HEK293T (cell line): ENCODE results near the gene CDH13.

Source experiments
- ARNT ChIP-seq: fragments of 450-650 bp; IDR thresholded peaks from 2 replicates; pipeline ENCODE4 v1.6.1; 2017; ENCODE audit warnings: mild to moderate bottlenecking
- BHLHE40 ChIP-seq: fragments of 450-650 bp; IDR thresholded peaks from 2 replicates; pipeline ENCODE4 v1.6.1; 2016; ENCODE audit warnings: mild to moderate bottlenecking, moderate library complexity, borderline replicate concordance
- CTBP1 ChIP-seq: fragments of 450-650 bp; IDR thresholded peaks from 2 replicates; pipeline ENCODE4 v1.6.1; 2016; ENCODE audit warnings: borderline replicate concordance
- ELF4 ChIP-seq: fragments of 450-650 bp; IDR thresholded peaks from 2 replicates; pipeline ENCODE4 v1.6.1; 2017; ENCODE audit warnings: antibody characterized with exemption
- FOXA1 ChIP-seq: fragments of 450-650 bp; IDR thresholded peaks from 2 replicates; pipeline ENCODE4 v1.6.1; 2016; ENCODE audit warnings: mild to moderate bottlenecking
- HDGF ChIP-seq: fragments of 450-650 bp; IDR thresholded peaks from 2 replicates; pipeline ENCODE4 v1.6.1; 2017; ENCODE audit warnings: antibody characterized with exemption, borderline replicate concordance
- LEF1 ChIP-seq: fragments of 450-650 bp; IDR thresholded peaks from 2 replicates; pipeline ENCODE4 v1.6.1; 2017; ENCODE audit warnings: mild to moderate bottlenecking, borderline replicate concordance
- SP1 ChIP-seq: fragments of 450-650 bp; IDR thresholded peaks from 2 replicates; pipeline ENCODE4 v1.6.1; 2017
- TARDBP ChIP-seq: fragments of 450-650 bp; IDR thresholded peaks from 2 replicates; pipeline ENCODE4 v1.6.1; 2016
- ZNF384 ChIP-seq: fragments of 450-650 bp; IDR thresholded peaks from 2 replicates; pipeline ENCODE4 v1.6.1; 2016

DNA sequence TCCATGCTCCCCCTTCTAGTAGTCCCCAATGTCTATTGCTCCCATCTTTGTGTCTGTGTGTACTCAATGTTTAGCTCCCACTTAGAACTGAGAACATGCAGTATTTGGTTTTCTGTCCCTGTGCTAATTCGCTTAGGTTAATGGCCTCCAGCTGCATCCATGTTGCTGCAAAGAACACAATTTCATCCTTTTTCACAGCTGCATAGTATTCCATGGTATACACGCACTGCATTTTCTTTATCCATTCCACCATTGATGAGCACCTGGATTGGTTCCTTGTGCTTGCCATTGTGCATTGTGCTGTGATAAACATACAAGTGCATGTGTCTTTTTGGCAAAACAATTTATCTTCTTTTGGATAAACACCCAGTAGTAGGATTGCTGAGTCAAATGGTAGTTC is 1104.0 kb downstream of the CDH13 start:
- TF ChIP-seq TARDBP (no peak), ELF4 (no peak), BHLHE40 (no peak), ZNF384 (no peak), SP1 (no peak), LEF1 (no peak), HDGF (no peak), FOXA1 (no peak), CTBP1 (no peak), ARNT (no peak)
